Prostate gland (tissue), 2 donors: ENCODE data around the gene ZDBF2. TPM values are rescaled to one million over a fixed set of nuclear protein-coding genes. Genes with fewer than 3 reads are reported as not detected.

Experiments used
- DNase-seq: peaks from one replicate; pipeline ENCODE4 v3.0.0-alpha.2; 2019; ENCODE audit warnings: low spot score
- H3K27ac ChIP-seq, 2 donors: fragments of 200-600 bp; sonication (generic); 2 replicates each; pipeline ENCODE4 v1.5.1; 2017 to 2019
- H3K27me3 ChIP-seq: fragments of 200-600 bp; sonication (generic); replicated peaks from 2 replicates; pipeline ENCODE4 v1.5.1; 2019; ENCODE audit not compliant: insufficient read depth
- H3K36me3 ChIP-seq, 2 donors: fragments of 200-600 bp; sonication (generic); 1 replicate in 1 of 2; 2 replicates in 1 of 2; pipeline versions ENCODE4 v1.5.1 to v1.8.1; 2017 to 2019
- H3K4me1 ChIP-seq: fragments of 200-600 bp; sonication (generic); replicated peaks from 2 replicates; pipeline ENCODE4 v1.5.1; 2019
- H3K4me3 ChIP-seq, 2 donors: fragments of 200-600 bp; sonication (generic); 2 replicates each; pipeline ENCODE4 v1.5.1; 2017 to 2019
- H3K9me3 ChIP-seq: fragments of 200-600 bp; sonication (generic); 2 replicates; pipeline ENCODE4 v1.5.1; 2017
- CTCF ChIP-seq, 4 experiments: fragments of 200-600 bp in 2 of 4; fragments of 450-650 bp in 2 of 4; sonication (generic) in 2 of 4; IDR thresholded peaks; 1 replicate in 3 of 4; 2 replicates in 1 of 4; pipeline ENCODE4 v1.5.1; 2016 to 2019; ENCODE audit warnings: antibody characterized with exemption in 4 of 4, mild to moderate bottlenecking in 2 of 4, moderate library complexity in 2 of 4
- POLR2A ChIP-seq: fragments of 450-650 bp; IDR thresholded peaks from one replicate; pipeline ENCODE4 v1.6.1; 2016; ENCODE audit warnings: antibody characterized with exemption, mild to moderate bottlenecking
- POLR2AphosphoS5 ChIP-seq: sonication (generic); formaldehyde crosslinking; IDR thresholded peaks from one replicate; pipeline ENCODE4 v1.6.1; 2017; ENCODE audit warnings: antibody characterized with exemption
- WGBS: methylation state at CpG from one replicate; pipeline ENCODE4 v1.1.5; 2018; 5-methylcytosine and 5-hydroxymethylcytosine counted together
- intact Hi-C: fragments of 100-400 bp; cut with DNase I; formaldehyde crosslinking; loops from one replicate; pipeline ENCODE4 v1.14.2; 2022
- total RNA-seq, 2 donors: library from RNA; depleted of rRNA; stranded (reverse); fragments of >200 nt; gene quantifications; one replicate each; pipeline ENCODE4 v1.1.0, GENCODE V29; 2016

ZDBF2 gene
- total RNA-seq, 2 donors from 2014 or later = 8.1 to 10.5 TPM

- no peak overlapping the region for H3K27ac ChIP-seq
- no peaks in the 10 kb centered on the region for H3K27me3 ChIP-seq
- H3K36me3 ChIP-seq = no peaks in the 10 kb centered on the region
- 93% methylated on average over 6 of the region's 6 CpGs for WGBS
- no peaks in the 10 kb centered on the region for H3K4me1 ChIP-seq
- DNase-seq = no peak
- H3K9me3 ChIP-seq = no peaks in the 10 kb centered on the region
- H3K4me3 ChIP-seq = no peak overlapping the region
- intact Hi-C loops = no loop called here
- no peak for TF ChIP-seq CTCF (IDR thresholded peaks at IDR 0.05)
These were observed 42.7 kb upstream of the ZDBF2 start for GRCh38 chr2:206231669-206232286.

GRCh38 chr2:206232287-206233035, 42.0 kb upstream of the ZDBF2 start:
- intact Hi-C loops = no loop called here
- DNase-seq = no peak
- no peak overlapping the region for H3K27ac ChIP-seq
- H3K36me3 ChIP-seq = no peaks in the 10 kb centered on the region
- no peaks in the 10 kb centered on the region for H3K4me1 ChIP-seq
- no peaks in the 10 kb centered on the region for H3K9me3 ChIP-seq
- 55% methylated on average over 7 of the region's 7 CpGs for WGBS
- no peak for TF ChIP-seq POLR2A
- H3K4me3 ChIP-seq = no peak overlapping the region
- H3K27me3 ChIP-seq = no peaks in the 10 kb centered on the region

GRCh38 chr2:206239157-206239556, 35.3 kb upstream of the ZDBF2 start:
- TF ChIP-seq CTCF (IDR thresholded peaks at IDR 0.05) (no peak), POLR2A (no peak), POLR2AphosphoS5 (no peak)
- Histone ChIP-seq H3K4me3 (no peak overlapping the region), H3K27me3 (no peaks in the 10 kb centered on the region), H3K36me3 (no peaks in the 10 kb centered on the region), H3K27ac (no peak overlapping the region), H3K4me1 (no peaks in the 10 kb centered on the region), H3K9me3 (no peaks in the 10 kb centered on the region)
- no peak for DNase-seq
- intact Hi-C loops = no loop called here

GRCh38 chr2:206240327-206240726, 34.1 kb upstream of the ZDBF2 start:
- WGBS = 53% methylated on average over 3 of the region's 3 CpGs

GRCh38 chr2:206241736-206242135, 32.7 kb upstream of the ZDBF2 start:
- 36% methylated on average over 4 of the region's 4 CpGs for WGBS
- no peak for DNase-seq
- Histone ChIP-seq H3K27ac (no peak overlapping the region), H3K36me3 (no peaks in the 10 kb centered on the region), H3K4me1 (no peaks in the 10 kb centered on the region), H3K27me3 (no peaks in the 10 kb centered on the region), H3K9me3 (no peaks in the 10 kb centered on the region), H3K4me3 (no peak overlapping the region)
- TF ChIP-seq POLR2AphosphoS5 = no peak
- TF ChIP-seq POLR2A = no peak
- no peak for TF ChIP-seq CTCF (IDR thresholded peaks at IDR 0.05)
- intact Hi-C loops = no loop called here

More at GRCh38 chr2:206240327-206240726, 34.1 kb upstream of the ZDBF2 start:
- H3K36me3 ChIP-seq = no peaks in the 10 kb centered on the region
- DNase-seq = no peak
- intact Hi-C loops = no loop called here
- no peaks in the 10 kb centered on the region for H3K9me3 ChIP-seq
- H3K27ac ChIP-seq = no peak overlapping the region
- no peaks in the 10 kb centered on the region for H3K27me3 ChIP-seq
- no peak for TF ChIP-seq POLR2AphosphoS5
- TF ChIP-seq CTCF (IDR thresholded peaks at IDR 0.05) = no peak
- no peak for TF ChIP-seq POLR2A
- H3K4me3 ChIP-seq = no peak overlapping the region
- H3K4me1 ChIP-seq = no peaks in the 10 kb centered on the region
